Measurements from ENCODE around the gene SLIT3. TPM values are rescaled to one million over a fixed set of nuclear protein-coding genes. Genes with fewer than 3 reads are reported as not detected.
A peak's percentile ranks its signal among the peaks of the same experiment; 100 is the strongest.

Gene SLIT3
- total and polyA plus RNA-seq, 2 experiments from 2014 or later: 58.4 to 96.7 TPM

DNA sequence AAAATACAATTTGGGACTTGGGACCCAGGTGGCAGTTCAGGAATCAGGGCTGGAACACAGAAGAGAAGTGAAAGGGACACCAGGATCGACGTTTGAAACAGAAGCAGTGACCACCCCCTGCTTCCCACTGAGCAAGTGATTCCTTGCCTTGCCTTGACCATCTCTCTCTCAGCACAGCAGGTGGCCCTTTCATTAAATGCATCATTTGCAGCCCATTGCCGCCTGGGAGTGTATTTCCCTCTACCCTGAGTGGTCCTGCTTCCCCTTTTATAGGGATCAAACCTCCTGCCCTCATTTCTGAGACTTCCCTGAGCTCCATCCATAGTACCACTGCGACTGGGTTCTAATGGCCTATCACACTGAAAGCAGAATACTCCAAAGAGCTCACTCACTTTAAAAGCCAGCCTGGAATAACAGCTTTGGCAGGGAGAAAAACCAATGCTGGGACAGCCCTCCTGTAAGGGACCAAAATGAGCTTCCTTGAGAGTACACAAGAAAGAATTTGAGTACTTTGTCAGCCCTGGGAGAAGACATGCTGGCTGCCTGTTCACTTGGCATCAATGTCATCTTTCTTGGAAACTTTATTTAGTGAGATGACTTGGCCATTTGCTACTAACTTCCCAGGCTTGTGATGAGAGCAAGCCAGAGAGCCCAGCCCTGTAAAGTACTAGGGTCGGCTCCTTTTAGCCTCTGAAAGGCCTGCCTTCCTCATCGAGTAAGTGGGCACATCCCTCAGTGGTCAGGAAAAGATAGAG, 149.7 kb downstream of the SLIT3 start:
- Histone ChIP-seq H3K4me1 (ENCODE audit: insufficient read depth) (peaks cover 49% of the 10 kb centered on the region), H3K9me3 (ENCODE audit: low read depth) (no peaks in the 10 kb centered on the region), H2AFZ (no peak overlapping the region), H3K9me2 (replicated peaks; ENCODE audit: insufficient read depth) (no peaks in the 10 kb centered on the region), H3K27ac (no peak overlapping the region), H3K4me2 (no peak overlapping the region), H3K4me3 (no peak overlapping the region), H3K79me2 (peaks cover 23% of the 10 kb centered on the region), H3K27me3 (no peaks in the 10 kb centered on the region), H3K36me3 (replicated peaks; ENCODE audit: insufficient read depth, low read depth) (no peaks in the 10 kb centered on the region), H4K20me1 (ENCODE audit: insufficient read depth, poor library complexity, severe bottlenecking) (no peaks in the 10 kb centered on the region)
- no peak for TF ChIP-seq EZH2 (IDR thresholded peaks at IDR 0.05; ENCODE audit: borderline replicate concordance)
- TF ChIP-seq EZH2phosphoT487 (IDR thresholded peaks at IDR 0.05; ENCODE audit: low read depth, severe bottlenecking, unreplicated experiment): no peak
- TF ChIP-seq CTCF (IDR thresholded peaks at IDR 0.05; ENCODE audit: poor library complexity): no peak
- WGBS (ENCODE audit: low lambda C conversion rate, missing lambda C conversion rate): 67% methylated on average over 6 of the region's 6 CpGs
- no peak for DNase-seq (ENCODE audit: low spot score)

DNA sequence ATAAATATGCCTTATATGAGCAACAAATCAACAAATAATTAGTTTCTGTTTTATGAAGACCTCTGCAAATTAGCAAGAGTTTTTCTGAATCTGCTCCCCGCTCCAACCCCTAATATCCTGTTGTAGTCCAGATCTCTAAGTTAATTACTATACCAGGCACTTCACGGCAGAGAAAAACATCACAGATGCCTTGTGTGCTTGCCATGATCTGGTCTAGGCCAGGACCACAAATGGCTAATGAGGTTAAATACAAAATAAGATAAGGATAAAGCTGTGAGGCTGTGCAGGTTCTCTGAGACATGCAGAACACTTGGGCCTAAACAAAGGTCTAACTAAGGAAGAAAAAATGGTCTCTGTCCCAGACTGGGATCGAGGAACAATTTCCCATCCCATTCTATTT, 150.8 kb downstream of the SLIT3 start:
- Histone ChIP-seq H3K4me2 (no peak overlapping the region), H3K9me3 (ENCODE audit: low read depth) (no peaks in the 10 kb centered on the region), H3K79me2 (peaks cover 12% of the 10 kb centered on the region), H3K9me2 (replicated peaks; ENCODE audit: insufficient read depth) (no peaks in the 10 kb centered on the region), H3K4me1 (ENCODE audit: insufficient read depth) (peaks cover 52% of the 10 kb centered on the region), H3K27me3 (no peaks in the 10 kb centered on the region), H4K20me1 (ENCODE audit: insufficient read depth, poor library complexity, severe bottlenecking) (no peaks in the 10 kb centered on the region), H3K27ac (no peak overlapping the region), H3K4me3 (no peak overlapping the region), H2AFZ (no peak overlapping the region), H3K36me3 (replicated peaks; ENCODE audit: insufficient read depth, low read depth) (no peaks in the 10 kb centered on the region)
- DNase-seq (ENCODE audit: low spot score): no peak
- no peak for TF ChIP-seq CTCF (IDR thresholded peaks at IDR 0.05; ENCODE audit: poor library complexity)
- no peak for TF ChIP-seq EZH2 (IDR thresholded peaks at IDR 0.05; ENCODE audit: borderline replicate concordance)
- no peak for TF ChIP-seq EZH2phosphoT487 (IDR thresholded peaks at IDR 0.05; ENCODE audit: low read depth, severe bottlenecking, unreplicated experiment)
- WGBS (ENCODE audit: low lambda C conversion rate, missing lambda C conversion rate): 74% methylated on average over 3 of the region's 3 CpGs

DNA sequence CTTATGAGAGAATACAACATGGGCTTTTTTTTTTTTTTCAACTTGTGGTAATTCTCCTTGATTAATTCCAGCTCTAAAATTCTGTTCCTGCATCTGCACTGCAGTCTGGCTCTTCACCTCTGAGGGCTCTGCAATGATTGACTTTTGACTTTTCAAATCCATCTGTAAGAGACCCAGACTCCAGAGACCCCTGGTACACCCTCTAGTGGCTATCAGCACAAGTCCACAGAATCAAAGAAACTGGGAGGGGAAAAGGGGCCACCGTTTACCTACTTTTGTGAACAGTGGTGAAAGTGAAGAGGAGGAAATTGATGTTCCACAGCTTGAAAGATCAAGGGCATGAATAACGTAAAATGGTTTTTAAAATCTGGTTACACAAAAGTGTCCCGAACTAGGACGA, 151.6 kb downstream of the SLIT3 start:
- no peak overlapping the region for H3K4me2 ChIP-seq
- no peak for TF ChIP-seq EZH2phosphoT487 (IDR thresholded peaks at IDR 0.05; ENCODE audit: low read depth, severe bottlenecking, unreplicated experiment)
- peak; percentile 32 for TF ChIP-seq CTCF (IDR thresholded peaks at IDR 0.05; ENCODE audit: poor library complexity)

More for the DNA sequence above, 151.6 kb downstream of the SLIT3 start:
- H3K9me3 ChIP-seq (ENCODE audit: low read depth): no peaks in the 10 kb centered on the region
- 55% methylated on average over 4 of the region's 4 CpGs for WGBS (ENCODE audit: low lambda C conversion rate, missing lambda C conversion rate)
- no peak for DNase-seq (ENCODE audit: low spot score)
- no peak overlapping the region for H3K27ac ChIP-seq
- no peaks in the 10 kb centered on the region for H3K27me3 ChIP-seq
- H3K9me2 ChIP-seq (replicated peaks; ENCODE audit: insufficient read depth): no peaks in the 10 kb centered on the region
- H3K36me3 ChIP-seq (replicated peaks; ENCODE audit: insufficient read depth, low read depth): no peaks in the 10 kb centered on the region
- peaks cover 6% of the 10 kb centered on the region for H3K79me2 ChIP-seq
- H2AFZ ChIP-seq: no peak overlapping the region
- H3K4me1 ChIP-seq (ENCODE audit: insufficient read depth): peaks cover 52% of the 10 kb centered on the region
- no peaks in the 10 kb centered on the region for H4K20me1 ChIP-seq (ENCODE audit: insufficient read depth, poor library complexity, severe bottlenecking)
- H3K4me3 ChIP-seq: no peak overlapping the region
